Heart left ventricle (tissue), 16 donors: ENCODE measurements around the gene HMCN2. TPM values are rescaled to one million over a fixed set of nuclear protein-coding genes. Genes with fewer than 3 reads are reported as not detected.

ENCODE experiments used
- ATAC-seq, 4 donors: fragments of 200-7000 bp; cut with Tn5 transposase; one replicate each; pipeline ENCODE4 v1.9.1; 2020 to 2022; ENCODE audit warnings: moderate library complexity in 4 of 4, mild to moderate bottlenecking in 3 of 4, moderate number of reproducible peaks in 1 of 4
- DNase-seq, 5 donors: peaks; one replicate each; pipeline ENCODE4 v3.0.0-alpha.2; 2020
- H3K27ac ChIP-seq, 12 donors: fragments of 200-600 bp; sonication (generic) in 4 of 12; one replicate each; pipeline versions ENCODE4 v1.5.0 to v1.8.0; 2016 to 2022; ENCODE audit warnings: mild to moderate bottlenecking in 2 of 12
- H3K27me3 ChIP-seq, 9 donors: fragments of 200-600 bp; sonication (generic) in 2 of 9; one replicate each; pipeline versions ENCODE4 v1.5.1 to v1.8.0; 2016 to 2022; ENCODE audit warnings: mild to moderate bottlenecking in 3 of 9
- H3K36me3 ChIP-seq, 9 donors: fragments of 200-600 bp; sonication (generic) in 2 of 9; one replicate each; pipeline versions ENCODE4 v1.5.0 to v1.8.0; 2018 to 2022; ENCODE audit warnings: mild to moderate bottlenecking in 2 of 9
- H3K4me1 ChIP-seq, 12 donors: fragments of 200-600 bp; sonication (generic) in 4 of 12; one replicate each; pipeline versions ENCODE4 v1.5.0 to v1.8.0; 2016 to 2022; ENCODE audit warnings: mild to moderate bottlenecking in 3 of 12
- H3K4me3 ChIP-seq, 12 donors: fragments of 200-600 bp; sonication (generic) in 4 of 12; one replicate each; pipeline versions ENCODE4 v1.5.0 to v1.8.0; 2017 to 2022; ENCODE audit warnings: mild to moderate bottlenecking in 9 of 12, moderate library complexity in 4 of 12
- H3K9me3 ChIP-seq, 12 donors: fragments of 200-600 bp; sonication (generic) in 4 of 12; one replicate each; pipeline versions ENCODE4 v1.5.0 to v1.8.0; 2016 to 2022; ENCODE audit warnings: mild to moderate bottlenecking in 1 of 12
- CTCF ChIP-seq, 12 donors: fragments of 200-600 bp; sonication (generic) in 4 of 12; IDR thresholded peaks; one replicate each; pipeline versions ENCODE4 v1.5.0 to v1.8.0; 2018 to 2022; ENCODE audit warnings: antibody characterized with exemption in 12 of 12, mild to moderate bottlenecking in 5 of 12
- POLR2A ChIP-seq, 2 donors: fragments of 450-650 bp; IDR thresholded peaks; one replicate each; pipeline ENCODE4 v1.6.1; 2017; ENCODE audit warnings: antibody characterized with exemption in 2 of 2, mild to moderate bottlenecking in 2 of 2, moderate library complexity in 2 of 2
- WGBS, 4 donors: extraction: QIAGEN DNeasy Blood & Tissue Kit in 2 of 4; methylation state at CpG; one replicate each; pipeline versions ENCODE4 v1.1.5 to v1.1.7; 2013 to 2018; 5-methylcytosine and 5-hydroxymethylcytosine counted together
- intact Hi-C, 10 donors: fragments of 100-400 bp; cut with DNase I; formaldehyde crosslinking; loops; one replicate each; pipeline versions ENCODE4 v1.11.1 to v1.14.2; 2022
- polyA plus RNA-seq, 2 donors: library from polyadenylated mRNA; stranded (reverse); fragments of 200-250 nt; gene quantifications; one replicate each; pipeline ENCODE4 v1.2.3, GENCODE V29; 2013
- total RNA-seq, 9 donors: library from RNA; depleted of rRNA in 2 of 9; stranded (reverse); fragments of >200 nt in 2 of 9; fragmentation: NEBNext Ultra II Directional in 3 of 9; extraction: Animal tissue kit (Norgen Biotek cat#: 25700) in 3 of 9; gene quantifications; one replicate each; pipeline versions ENCODE4 v1.1.0 to v1.2.4, GENCODE V29; 2016 to 2023
- donor health status: ischemic (EF 13 %, LVEDD 7.1; RV severe dilation, severe dysfunction).
- donor health status: healthy with polysubstance abuse.
- donor health status: DM: no; HTN: yes; CAD: no.
- donor health status: DM: no; HTN: no; CAD: no.
- donor health status: ischemic (EF 25% LVEDD 6.9; RV normal size, moderate dysfunction).
- donor health status: ischemic (EF 25% LVEDD 5.7; RV mildly dilated, moderate dysfunction).
- donor health status: healthy.
- donor health status: DM: yes; HTN: yes; CAD: no.
- donor health status: ischemic (EF 35%, LVEDD 5.7; RV mildly dilated, moderate dysfunction).
- donor health status: nonischemic (EF 11% LVEDD 7.7; RV severe dilation, severe dysfunction).
- donor health status: DM: yes; HTN: yes; CAD: no.
- donor health status: PGD.
- donor health status: ischemic (EF 29% LVEDD 5.4; RV normal size, mild dysfunction).
- donor health status: nonischemic (EF 23%, LVEDD 6.1; RV moderate dilation, normal function).

Gene HMCN2
- total and polyA plus RNA-seq, 11 donors, result 2.3 to 10.4 (median 4.3) TPM

GRCh38 chr9:130407916-130408663 is 142.5 kb downstream of the HMCN2 start:
- Histone ChIP-seq H3K27ac (no peak overlapping the region), H3K36me3 (peaks cover 0 to 30% (median 0%) of the 10 kb centered on the region in 9 donors), H3K4me1 (no peaks in the 10 kb centered on the region), H3K9me3 (no peaks in the 10 kb centered on the region), H3K27me3 (no peaks in the 10 kb centered on the region), H3K4me3 (no peak overlapping the region)
- TF ChIP-seq CTCF (IDR thresholded peaks at IDR 0.05) (no peak), POLR2A (IDR thresholded peaks at IDR 0.05) (no peak)
- intact Hi-C loops, result no loop called here
- 79 to 80% (median 79%) methylated on average over 9 of the region's 9 CpGs for WGBS, 4 donors
- no peak for ATAC-seq
- no peak for DNase-seq

GRCh38 chr9:130408669-130409068 is 143.1 kb downstream of the HMCN2 start:
- no peak for ATAC-seq
- Histone ChIP-seq H3K27me3 (no peaks in the 10 kb centered on the region), H3K27ac (no peak overlapping the region), H3K36me3 (peaks cover 0 to 29% (median 0%) of the 10 kb centered on the region in 9 donors), H3K4me1 (no peaks in the 10 kb centered on the region), H3K9me3 (no peaks in the 10 kb centered on the region), H3K4me3 (no peak overlapping the region)
- no peak for DNase-seq
- intact Hi-C loops, result no loop called here
- no peak for TF ChIP-seq CTCF (IDR thresholded peaks at IDR 0.05)
- TF ChIP-seq POLR2A (IDR thresholded peaks at IDR 0.05), result no peak
- 89 to 93% (median 91%) methylated on average over 8 to 9 of the region's 9 CpGs for WGBS, 4 donors

- no peaks in the 10 kb centered on the region for H3K4me1 ChIP-seq
- DNase-seq (no peak), ATAC-seq (no peak)
- no peak for TF ChIP-seq CTCF (IDR thresholded peaks at IDR 0.05)
- no peak for TF ChIP-seq POLR2A (IDR thresholded peaks at IDR 0.05)
- H3K27ac ChIP-seq, result no peak overlapping the region
- intact Hi-C loops, result no loop called here
- no peaks in the 10 kb centered on the region for H3K27me3 ChIP-seq
- peaks cover 0 to 27% (median 0%) of the 10 kb centered on the region in 9 donors for H3K36me3 ChIP-seq
- 76 to 95% (median 82%) methylated on average over 4 of the region's 4 CpGs for WGBS, 4 donors
- no peaks in the 10 kb centered on the region for H3K9me3 ChIP-seq
- H3K4me3 ChIP-seq, result no peak overlapping the region
Observed at GRCh38 chr9:130409246-130409645, 143.7 kb downstream of the HMCN2 start.

GRCh38 chr9:130410443-130410842 is 144.9 kb downstream of the HMCN2 start:
- Histone ChIP-seq H3K27me3 (no peaks in the 10 kb centered on the region), H3K4me3 (no peak overlapping the region), H3K4me1 (no peaks in the 10 kb centered on the region), H3K9me3 (no peaks in the 10 kb centered on the region), H3K27ac (no peak overlapping the region), H3K36me3 (peaks cover 0 to 26% (median 0%) of the 10 kb centered on the region in 9 donors)
- ATAC-seq (peak in 1 of 4 donors; percentile 9), DNase-seq (peak in 1 of 5 donors; percentile 45)
- TF ChIP-seq POLR2A (IDR thresholded peaks at IDR 0.05), result no peak
- no peak for TF ChIP-seq CTCF (IDR thresholded peaks at IDR 0.05)
- 84 to 90% (median 88%) methylated on average over 12 of the region's 12 CpGs for WGBS, 4 donors
- intact Hi-C loops, result no loop called here
